Kidney tubule cell (primary cell): ENCODE results near the gene NUP43.
A peak's percentile ranks its signal among the peaks of the same experiment; 100 is the strongest.
"Not testable (repeated sequence)": the region's sequence is repeated elsewhere in the genome, so short reads cannot be mapped to it uniquely, and the experiment has no call there.

Experiments used
- DNase-seq: peaks from one replicate; pipeline ENCODE4 v3.0.0-alpha.2; 2018; ENCODE audit warnings: low spot score

The NUP43 gene

DNA sequence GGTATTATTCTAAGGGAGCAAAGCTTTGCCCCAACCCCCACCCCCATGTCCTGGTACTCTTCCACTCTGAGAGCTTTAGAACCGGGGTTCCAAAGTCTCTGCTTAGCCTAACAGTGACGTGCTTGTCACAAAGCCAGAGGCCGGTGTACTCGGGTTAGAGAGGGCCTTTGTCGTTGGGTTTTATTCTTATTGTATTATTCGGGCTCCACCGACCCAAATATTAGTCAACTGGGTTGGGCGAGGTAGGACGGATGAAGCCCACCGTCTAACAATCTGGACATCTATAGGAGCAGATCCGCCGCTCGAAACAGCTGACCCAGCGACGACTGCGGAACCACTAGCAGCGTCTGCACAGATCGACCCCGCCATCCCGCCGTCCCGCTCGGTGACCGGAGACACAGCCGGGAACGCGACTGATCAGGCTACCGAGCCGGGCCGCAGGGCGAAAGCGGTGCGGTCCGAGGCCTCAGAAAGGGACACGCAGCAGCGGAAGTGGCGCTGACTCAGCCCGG lies 2.8 kb upstream of the NUP43 start:
- not testable (repeated sequence) for DNase-seq

DNA sequence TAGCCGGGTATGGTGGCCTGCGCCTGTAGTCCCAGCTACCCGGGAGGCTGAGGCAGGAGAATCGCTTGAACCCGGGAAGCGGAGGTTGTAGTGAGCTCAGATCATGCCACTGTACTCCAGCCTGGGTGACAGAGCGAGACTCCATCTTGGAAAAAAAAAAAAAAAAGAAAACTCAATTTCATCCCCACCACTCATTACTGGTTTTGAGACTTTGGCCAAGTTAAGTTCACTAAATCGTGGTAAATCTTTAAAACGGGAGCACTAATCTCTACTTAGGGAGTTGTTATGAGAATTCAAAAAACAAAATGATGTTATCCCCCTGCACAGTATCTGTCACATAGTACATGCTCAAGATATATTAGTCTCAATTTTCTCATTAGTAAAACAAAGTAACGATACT lies 1.1 kb downstream of the NUP43 start:
- not testable (repeated sequence) for DNase-seq

DNA sequence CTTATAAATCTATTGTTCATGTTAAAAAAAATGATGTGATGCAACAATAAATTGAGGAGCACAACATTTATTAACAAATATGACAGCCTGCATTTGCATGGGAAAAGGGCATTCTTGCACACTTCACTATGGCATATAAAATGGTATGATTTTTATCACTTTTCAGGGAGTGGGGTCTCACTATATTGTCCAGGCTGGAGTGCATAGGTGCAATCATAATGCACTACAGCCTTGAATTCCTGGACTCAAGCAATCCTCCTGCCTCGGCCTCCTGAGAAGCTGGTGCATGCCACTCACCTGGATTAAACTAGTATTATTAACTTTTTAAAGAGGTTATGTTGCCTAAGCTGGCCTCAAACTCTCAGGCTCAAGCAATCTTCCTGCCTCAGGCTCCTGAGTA lies 11.4 kb downstream of the NUP43 start:
- no peak for DNase-seq

DNA sequence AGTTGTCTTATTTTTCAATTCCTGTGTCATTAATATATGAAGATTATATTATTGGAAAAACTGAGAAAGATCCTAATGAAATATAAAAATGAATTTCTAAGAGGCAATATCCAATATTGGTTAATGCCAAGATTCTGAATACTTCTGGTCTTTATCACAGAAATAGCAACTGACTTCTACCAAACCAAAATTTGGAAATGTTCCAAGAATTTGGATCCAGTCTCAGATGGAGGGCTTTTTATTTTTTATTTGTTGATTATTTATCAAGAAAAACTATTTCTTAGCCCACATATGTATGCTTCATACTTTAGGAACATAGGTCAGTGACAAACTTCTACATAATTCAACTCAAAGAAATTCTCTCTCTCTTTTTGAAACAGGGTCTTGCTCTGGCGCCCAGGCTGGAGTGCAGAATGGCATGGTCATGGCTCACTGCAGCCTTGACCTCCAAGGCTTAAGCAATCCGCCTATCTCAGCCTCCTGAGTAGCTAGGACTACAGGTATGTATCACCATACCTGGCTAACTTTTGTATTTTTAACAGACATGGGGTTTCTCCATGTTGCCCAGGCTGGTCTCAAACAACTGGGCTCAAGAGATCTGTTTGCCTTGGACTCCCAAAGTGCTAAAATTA lies 13.1 kb downstream of the NUP43 start:
- DNase-seq = no peak

DNA sequence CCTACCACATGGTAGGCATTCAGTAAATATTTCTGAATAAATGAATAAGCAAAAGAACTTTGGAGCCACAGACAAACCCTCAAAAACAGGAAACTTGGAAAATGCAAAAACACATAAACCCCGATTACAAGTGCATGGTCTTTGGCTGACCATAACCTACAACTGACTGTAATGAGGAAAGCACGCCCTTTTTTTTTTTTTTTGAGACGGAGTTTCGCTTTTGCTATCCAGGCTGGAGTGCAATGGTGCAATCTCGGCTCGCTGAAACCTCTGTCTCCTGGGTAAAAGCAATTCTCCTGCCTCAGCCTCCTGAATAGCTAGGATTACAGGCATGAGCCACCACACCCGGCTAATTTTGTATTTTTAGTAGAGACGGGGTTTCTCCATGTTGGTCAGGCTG lies 16.5 kb downstream of the NUP43 start:
- no peak for DNase-seq

DNA sequence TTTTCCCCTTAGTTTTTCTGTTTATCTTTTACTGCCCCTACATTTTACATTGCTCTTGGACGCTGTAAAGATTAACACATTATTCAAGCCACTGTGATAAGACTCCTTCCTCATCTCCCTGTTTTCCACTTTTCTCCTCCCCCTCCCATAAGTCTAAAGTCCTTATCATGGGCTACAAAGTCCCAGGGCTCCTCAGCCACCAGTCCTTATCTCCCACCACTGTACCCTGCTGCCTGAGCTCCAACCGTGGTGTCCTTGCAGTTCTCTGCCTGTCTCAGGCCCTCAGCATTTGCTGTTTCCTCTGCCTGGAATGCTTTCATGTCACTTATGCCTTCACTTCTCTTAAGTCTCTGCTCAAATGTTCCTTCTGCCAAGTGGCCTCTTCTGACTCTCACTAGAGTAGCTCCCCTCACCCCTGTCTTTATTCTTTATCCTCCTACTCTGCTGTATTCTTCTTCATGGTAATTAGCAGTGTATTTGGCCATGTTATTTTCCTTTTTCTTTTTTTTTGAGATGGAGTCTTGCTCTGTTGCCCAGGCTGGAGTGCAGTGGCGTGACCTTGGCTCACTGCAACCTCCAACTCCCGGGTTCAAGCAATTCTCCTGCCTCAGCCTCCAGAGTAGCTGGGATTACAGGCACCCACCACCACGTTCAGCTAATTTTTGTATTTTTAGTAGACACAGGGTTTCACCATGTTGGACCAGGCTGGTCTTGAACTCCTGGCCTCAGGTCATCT lies 17.7 kb downstream of the NUP43 start:
- no peak for DNase-seq

DNA sequence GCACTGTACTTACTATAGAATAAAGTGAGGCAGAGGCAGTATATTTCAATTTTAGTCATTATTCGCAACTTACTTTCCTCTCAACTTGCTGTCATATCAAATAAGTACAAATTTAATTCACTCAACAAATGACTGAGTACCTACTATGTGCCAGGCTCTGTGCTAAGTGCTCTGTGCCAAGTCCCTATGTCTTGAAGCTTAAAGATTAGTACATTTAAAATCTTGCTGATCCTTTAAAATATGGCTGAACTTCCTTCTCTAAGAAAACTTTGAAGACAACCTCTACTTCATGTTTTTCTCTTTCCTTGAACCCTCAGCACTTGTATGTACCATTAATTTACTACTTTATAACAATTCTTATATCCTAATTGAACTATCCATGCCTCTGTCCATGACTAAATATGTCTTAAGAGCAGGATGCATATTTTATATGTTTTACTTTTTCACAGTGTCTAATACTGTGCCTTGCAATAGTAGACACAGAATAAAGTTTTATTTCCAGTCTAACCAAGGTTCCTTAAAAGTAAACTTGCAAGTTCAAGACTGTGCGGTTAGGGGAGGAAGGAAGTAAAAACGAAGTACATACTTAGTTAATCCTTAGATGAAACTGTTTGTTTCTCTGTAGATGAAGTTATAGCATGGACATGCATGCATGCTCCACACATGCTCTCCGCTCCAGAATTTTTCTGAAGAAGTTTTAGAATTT lies 18.4 kb downstream of the NUP43 start:
- no peak for DNase-seq

DNA sequence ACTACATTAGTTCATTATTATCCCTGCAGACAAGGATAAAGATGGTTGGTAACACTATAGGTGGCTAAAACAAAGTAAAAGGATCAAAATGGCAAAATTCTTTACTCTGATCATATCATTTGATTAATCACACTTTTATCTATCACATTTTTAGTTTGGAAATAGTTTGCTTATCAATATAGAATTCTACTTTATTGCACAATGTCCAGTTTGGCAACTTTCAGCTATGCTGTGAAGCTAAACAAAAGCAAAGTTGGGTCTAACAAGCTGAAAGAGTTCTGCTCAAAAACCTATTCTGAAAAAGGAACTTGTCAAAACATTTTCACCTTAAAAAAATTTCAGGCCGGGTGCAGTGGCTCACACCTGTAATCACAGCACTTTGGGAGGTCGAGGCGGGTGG lies 20.5 kb downstream of the NUP43 start:
- DNase-seq = no peak

DNA sequence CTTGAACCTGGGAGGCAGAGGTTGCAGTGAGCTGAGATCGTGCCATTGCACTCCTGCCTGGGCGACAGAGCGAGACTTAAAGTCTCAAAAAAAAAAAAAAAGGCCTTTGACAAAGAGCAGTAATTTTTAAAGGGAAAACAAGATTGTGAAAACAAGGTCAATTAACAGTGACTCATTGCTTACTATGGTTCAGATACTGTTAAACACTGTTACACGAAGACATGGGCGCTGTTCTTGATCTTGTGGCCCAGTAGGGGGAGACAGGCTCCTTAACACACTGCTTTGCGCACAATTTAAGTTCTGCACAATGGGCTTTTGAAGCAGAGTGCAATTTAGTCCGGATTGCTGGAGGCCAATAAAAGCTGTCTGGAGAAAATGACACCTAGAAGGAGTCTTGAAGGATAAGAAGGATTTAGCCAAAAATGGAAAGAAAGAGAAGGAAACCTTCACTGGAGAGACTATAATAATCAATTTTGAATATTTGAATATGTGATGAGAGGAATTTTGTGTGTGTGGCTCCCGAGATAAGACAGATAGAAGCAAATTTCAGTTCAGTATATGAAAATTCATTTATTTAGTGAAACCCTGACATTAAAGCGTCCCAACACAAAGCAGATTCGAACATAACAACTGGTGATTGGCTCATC lies 22.4 kb downstream of the NUP43 start:
- DNase-seq = peak; percentile 74

DNA sequence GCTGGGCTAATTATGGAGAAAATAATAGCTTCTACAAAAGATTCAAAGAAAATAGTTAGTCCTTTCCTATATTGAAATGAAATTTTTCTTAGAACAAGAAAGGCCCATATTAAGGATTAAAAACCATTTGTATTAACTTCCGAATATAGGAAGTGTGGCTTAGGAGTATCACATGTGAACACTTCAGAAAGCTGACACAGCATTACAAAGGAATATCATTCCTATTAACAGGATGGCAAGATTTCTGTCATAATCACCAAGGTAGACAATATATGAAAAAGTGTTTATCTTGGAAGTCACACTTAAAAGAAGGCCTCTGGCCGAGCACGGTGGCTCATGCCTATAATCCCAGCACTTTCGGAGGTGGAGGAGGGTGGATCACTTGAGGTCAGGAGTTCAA lies 23.1 kb downstream of the NUP43 start:
- DNase-seq = no peak

DNA sequence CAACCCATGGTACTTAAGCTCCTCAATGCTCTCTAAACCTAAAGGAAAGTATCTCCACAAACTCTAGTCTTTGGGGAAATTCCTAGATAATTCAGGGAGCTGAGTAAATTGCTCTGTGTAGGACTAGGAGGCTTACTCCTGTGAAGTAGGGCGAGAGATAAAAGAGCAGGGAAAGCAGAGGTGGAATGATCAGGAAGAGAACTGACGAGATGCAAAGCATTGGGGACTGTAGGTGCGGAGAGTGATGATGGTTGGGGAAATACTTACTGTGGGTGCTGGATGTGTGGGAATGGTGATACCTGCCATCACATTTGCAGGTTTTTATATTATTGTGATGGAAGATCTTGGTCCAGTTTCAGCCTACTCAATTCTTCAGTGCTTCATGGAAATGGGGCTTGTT lies 26.8 kb downstream of the NUP43 start:
- DNase-seq = no peak

DNA sequence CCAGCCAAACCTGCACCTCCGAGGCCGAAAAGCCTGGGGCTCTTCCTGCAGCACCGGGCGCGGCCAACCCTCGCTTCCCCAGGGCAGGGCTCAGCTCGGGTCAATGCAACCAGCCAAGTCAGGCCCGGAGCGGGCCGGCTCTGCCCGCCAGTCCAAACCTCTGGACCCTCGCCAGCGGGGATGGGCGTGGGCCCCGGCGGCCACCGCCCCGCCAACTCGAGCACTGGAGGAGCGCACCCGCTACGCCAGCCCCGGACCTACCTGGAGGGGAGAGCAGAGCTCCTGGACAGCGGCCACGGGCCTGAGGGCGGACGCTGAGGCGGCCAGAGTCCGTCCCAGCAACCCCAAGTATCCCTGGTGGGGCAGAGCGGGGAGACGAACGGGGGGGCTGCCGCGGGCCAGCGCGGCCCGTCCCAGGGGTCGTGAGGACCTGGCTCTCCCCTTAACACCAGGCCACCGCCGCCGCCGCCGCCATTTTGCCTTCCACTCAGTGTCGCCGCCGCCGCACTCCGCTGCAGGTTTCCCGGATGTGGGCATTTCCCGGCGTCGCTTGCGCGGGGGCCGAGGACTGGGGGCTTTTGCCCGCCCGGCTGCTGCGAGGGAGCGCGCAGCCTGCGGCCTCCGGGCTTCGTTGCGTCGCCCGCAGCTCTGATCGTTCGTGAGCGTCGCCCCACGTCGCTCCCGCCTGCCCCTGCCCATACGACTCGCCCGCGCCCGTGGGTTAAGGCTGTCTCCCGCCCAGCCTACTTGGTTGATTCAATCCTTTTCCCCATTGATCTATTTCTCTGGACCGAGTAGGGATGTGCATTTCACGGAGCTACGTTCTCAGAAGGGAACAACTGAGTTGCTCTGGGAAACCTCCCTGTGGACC lies 28.5 kb downstream of the NUP43 start, which contains the start of gene LATS1:
Gene LATS1 (minus strand): TSS at position 514 of the 871 bp plus-strand sequence. CDS start 15,975 bp downstream, outside the sequence.
- peak; percentile 89 for DNase-seq

DNA sequence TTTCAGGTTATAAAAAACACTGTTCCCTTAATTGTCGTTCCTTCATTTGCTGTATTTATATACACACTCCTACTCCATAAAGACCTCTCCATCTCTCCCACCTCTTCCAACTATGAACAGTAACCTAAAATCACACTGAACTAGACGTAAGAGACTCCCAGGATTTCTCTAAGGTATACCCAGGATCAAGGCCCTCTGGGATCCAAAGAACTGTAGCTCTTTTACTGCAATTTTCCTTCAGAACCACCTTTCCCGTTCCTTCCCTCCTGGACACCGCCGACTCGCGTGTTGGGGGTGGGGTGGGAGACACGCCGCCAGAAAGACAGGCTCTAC lies 29.1 kb downstream of the NUP43 start:
- DNase-seq = no peak

DNA sequence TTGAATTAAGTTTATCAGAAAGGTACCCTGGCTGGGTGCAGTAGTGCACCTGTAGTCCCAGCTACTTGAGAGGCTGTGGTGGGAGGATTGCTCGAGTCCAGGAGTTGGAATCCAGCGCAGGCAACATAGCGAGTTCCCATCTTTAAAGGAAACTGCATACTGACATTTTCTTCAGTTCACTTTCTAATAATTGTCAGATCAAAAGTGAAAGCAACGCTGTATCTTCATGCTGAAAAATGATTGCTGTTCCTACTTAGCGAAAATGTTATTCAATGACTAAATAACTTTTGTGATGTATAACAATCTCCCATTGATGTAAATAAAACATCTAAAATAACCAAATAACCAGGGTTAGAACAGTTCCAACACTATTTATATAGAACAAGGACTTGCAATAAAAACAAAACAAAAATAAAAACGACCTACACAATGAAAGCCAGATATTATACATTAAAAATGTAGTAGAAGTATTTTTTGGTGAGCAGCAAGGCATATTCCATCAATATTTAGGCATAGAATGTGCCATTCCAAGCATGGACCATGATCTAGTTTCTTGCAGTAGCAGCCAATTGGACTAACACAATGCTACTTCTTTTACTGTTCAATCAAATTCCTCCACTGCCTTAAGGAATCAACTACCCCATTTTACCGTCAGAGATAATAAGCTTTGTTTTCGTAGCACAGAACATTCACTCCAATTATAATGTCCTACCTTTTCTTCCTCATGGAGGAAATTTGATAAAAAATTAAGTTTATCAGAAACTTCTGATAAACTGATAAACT lies 30.0 kb downstream of the NUP43 start:
- no peak for DNase-seq

DNA sequence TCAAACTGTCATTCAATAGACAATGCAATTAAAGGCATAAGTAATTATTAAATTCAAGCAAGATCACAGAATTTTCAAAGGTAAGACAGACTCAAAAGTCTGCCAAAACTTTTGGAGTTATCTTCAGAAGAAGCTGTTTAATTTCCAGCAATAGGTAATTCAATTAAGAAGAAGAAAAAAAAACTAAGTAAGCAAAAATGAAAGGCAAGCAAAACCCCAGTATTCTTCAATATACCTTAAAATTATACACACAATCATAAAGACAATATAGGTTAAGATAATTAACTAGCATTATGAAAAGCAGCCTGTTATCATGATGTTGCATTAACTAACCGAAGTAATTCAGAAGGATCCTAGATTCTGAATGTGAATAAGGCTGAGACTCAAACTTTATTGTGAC lies 31.9 kb downstream of the NUP43 start:
- no peak for DNase-seq

DNA sequence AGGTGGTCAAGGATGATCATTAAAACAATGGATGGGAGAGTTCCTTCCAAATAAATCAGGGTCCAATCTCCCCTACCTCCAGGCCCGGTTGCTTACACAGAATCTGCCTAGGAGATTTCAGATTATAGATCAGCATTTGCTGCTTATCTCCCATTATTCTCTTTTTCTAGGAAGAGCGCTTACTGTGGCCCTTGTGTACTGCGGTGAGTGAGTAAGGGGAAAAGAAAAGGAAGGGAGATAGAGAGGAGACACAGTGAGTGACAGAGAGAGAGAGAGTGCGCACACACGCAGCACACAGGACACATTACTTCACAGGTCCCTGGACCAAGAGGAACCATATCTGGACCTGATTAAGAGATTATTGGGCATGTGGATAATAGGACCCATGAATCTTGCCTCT lies 34.6 kb downstream of the NUP43 start:
- no peak for DNase-seq

DNA sequence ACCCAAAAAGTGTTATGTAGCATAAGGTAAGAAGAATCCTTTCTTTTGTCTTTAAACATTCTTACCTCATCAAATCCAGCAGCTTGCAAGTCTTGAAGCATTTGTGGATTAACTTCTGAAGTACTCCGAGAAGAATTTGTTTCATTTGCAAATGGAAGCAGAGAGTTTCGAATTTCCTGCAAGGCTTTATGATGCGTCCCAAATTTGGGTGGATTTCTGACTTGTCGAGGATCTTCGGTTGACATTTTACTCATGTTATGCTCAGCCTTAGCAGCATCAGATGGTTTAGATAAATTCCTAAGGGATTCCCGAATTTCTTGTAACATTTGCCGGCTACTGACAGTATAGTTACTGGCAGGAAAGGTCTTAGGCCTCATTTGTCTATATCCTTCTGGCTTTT lies 44.6 kb downstream of the NUP43 start:
- no peak for DNase-seq

DNA sequence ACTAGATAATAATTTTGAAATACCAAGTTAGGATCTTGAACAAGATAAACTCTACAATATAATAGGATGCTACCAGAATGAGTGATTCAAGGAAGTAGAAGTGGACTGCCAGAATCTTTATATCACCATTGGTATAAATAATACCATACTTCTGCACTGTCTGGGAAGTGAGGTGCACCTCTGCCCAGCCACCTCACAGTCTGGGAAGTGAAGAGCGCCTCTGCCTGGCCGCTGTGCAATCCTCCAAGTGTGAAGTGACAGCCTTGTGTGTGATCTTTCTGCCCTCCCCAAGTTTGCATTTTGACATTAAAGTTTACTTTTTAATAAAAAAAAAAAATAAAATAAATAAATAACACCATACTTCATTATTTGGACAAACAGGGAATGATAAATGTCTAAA lies 47.2 kb downstream of the NUP43 start:
- no peak for DNase-seq

DNA sequence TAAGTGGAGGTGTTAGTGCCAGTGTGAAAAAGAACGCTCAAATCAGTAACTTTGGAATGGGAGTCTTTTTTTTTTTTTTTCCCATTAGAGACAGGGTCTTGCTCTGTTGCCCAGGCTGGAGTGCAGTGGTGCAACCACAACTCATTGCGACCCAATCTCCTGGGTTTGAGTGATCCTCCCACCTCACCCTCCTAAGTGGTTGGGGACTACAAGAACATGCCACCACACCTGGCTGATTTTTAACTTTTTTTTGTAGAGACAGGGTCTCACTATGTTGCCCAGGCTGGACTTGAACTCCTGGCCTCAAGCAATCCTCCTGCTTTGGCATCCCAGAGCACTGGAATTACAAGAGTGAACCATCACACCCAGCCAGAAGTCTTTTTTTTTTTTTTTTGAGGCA lies 48.2 kb downstream of the NUP43 start:
- DNase-seq = no peak

DNA sequence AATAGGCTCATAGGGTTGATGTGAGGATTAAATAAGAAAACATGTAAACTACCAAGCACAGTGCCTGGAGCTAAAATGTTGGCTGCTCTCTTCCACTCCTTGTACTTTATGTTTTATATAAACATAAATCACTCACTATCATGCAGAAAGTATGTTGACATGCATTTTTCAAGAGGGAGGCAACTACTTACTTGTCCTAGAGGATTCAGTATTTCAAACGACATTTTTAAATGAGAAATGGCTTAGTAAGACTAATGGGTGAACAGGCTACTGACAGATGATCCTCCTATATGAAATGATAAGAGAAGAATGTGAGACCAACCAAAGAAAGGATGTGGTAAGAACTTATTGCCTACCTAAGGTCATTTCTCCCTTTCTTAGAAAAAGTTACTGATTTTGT lies 49.4 kb downstream of the NUP43 start:
- DNase-seq = no peak

DNA sequence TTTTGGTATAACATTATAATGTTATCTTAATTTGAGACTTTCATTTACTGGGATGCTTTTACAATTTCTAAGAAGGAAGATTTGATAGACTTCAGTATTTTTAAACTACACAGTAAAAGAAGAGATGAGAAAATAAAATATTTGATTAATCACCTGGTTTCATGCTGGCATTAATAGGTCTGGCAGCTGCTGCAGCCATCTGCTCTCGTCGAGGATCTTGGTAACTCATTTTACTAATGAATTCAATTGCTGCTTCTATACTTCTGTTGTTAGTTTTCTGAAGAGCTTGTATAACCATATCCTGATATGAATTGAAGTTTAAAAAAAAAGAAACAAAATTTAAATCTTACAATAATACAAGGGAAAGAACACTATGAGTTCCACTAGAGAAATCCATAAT lies 51.4 kb downstream of the NUP43 start:
- DNase-seq = no peak
